Tibial nerve (tissue), 4 donors: ENCODE results near the gene APOH. TPM values are rescaled to one million over a fixed set of nuclear protein-coding genes. Genes with fewer than 3 reads are reported as not detected.

ENCODE experiments used
- DNase-seq, 2 donors: peaks; one replicate each; pipeline ENCODE4 v3.0.0-alpha.2; 2019; ENCODE audit warnings: low spot score in 2 of 2
- H3K27ac ChIP-seq, 4 donors: fragments of 200-600 bp; sonication (generic) in 3 of 4; one replicate each; pipeline ENCODE4 v1.5.1; 2017 to 2019; ENCODE audit warnings: mild to moderate bottlenecking in 1 of 4
- H3K27me3 ChIP-seq, 2 donors: fragments of 200-600 bp; sonication (generic) in 1 of 2; one replicate each; pipeline versions ENCODE4 v1.5.1 to v1.6.0; 2017 to 2019
- H3K36me3 ChIP-seq, 3 donors: fragments of 200-600 bp; sonication (generic); one replicate each; pipeline ENCODE4 v1.5.1; 2018 to 2019
- H3K4me1 ChIP-seq, 4 donors: fragments of 200-600 bp; sonication (generic) in 3 of 4; one replicate each; pipeline ENCODE4 v1.5.1; 2017 to 2019
- H3K4me3 ChIP-seq, 4 donors: fragments of 200-600 bp; sonication (generic) in 3 of 4; one replicate each; pipeline ENCODE4 v1.5.1; 2017 to 2019; ENCODE audit warnings: mild to moderate bottlenecking in 1 of 4, moderate library complexity in 1 of 4
- H3K9me3 ChIP-seq, 4 donors: fragments of 200-600 bp; sonication (generic) in 3 of 4; one replicate each; pipeline ENCODE4 v1.5.1; 2017 to 2019
- EP300 ChIP-seq, 2 donors: sonication (generic); formaldehyde crosslinking; IDR thresholded peaks; one replicate each; pipeline ENCODE4 v1.6.1; 2017; ENCODE audit warnings: antibody characterized with exemption in 2 of 2, mild to moderate bottlenecking in 1 of 2
- POLR2A ChIP-seq, 2 donors: fragments of 450-650 bp; IDR thresholded peaks; one replicate each; pipeline ENCODE4 v1.6.1; 2017; ENCODE audit warnings: antibody characterized with exemption in 2 of 2, mild to moderate bottlenecking in 2 of 2, moderate library complexity in 2 of 2
- WGBS, 2 donors: methylation state at CpG; one replicate each; pipeline ENCODE4 v1.1.5; 2018; 5-methylcytosine and 5-hydroxymethylcytosine counted together
- total RNA-seq, 4 donors: library from RNA; depleted of rRNA; stranded (reverse); fragments of >200 nt; gene quantifications; one replicate each; pipeline ENCODE4 v1.1.0, GENCODE V29; 2016
- TF ChIP-seq, protein P1 (sequence below), 5 experiments: fragments of 200-600 bp in 3 of 5; fragments of 450-650 bp in 2 of 5; sonication (generic) in 3 of 5; IDR thresholded peaks; one replicate each; pipeline ENCODE4 v1.5.1; 2016 to 2019; ENCODE audit warnings: antibody characterized with exemption in 5 of 5, mild to moderate bottlenecking in 3 of 5, moderate library complexity in 2 of 5

Gene APOH
- total RNA-seq, 4 donors from 2014 or later = not detected

DNA sequence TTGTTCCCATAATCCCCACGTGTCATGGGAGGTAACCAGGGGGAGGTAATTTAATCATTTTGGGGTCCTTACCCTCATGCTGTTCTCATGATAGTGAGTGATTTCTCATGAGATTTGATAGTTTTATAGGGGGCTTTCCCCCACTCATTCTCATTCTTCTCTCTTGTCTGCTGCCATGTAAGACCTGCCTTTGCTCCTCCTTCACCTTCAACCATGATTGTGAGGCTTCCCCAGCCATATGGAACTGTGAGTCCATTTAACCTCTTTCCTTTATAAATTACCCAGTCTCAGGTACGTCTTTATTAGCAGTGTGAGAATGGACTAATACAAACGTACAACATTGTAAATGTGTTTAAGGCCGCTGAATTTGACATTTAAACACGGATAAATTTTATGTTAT, 35.5 kb upstream of the APOH start:
- TF ChIP-seq POLR2A (IDR thresholded peaks at IDR 0.05) (no peak), EP300 (IDR thresholded peaks at IDR 0.05) (no peak)
- TF ChIP-seq, protein P1, sequence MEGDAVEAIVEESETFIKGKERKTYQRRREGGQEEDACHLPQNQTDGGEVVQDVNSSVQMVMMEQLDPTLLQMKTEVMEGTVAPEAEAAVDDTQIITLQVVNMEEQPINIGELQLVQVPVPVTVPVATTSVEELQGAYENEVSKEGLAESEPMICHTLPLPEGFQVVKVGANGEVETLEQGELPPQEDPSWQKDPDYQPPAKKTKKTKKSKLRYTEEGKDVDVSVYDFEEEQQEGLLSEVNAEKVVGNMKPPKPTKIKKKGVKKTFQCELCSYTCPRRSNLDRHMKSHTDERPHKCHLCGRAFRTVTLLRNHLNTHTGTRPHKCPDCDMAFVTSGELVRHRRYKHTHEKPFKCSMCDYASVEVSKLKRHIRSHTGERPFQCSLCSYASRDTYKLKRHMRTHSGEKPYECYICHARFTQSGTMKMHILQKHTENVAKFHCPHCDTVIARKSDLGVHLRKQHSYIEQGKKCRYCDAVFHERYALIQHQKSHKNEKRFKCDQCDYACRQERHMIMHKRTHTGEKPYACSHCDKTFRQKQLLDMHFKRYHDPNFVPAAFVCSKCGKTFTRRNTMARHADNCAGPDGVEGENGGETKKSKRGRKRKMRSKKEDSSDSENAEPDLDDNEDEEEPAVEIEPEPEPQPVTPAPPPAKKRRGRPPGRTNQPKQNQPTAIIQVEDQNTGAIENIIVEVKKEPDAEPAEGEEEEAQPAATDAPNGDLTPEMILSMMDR (IDR thresholded peaks at IDR 0.05) = no peak
- no peak overlapping the region for H3K27ac ChIP-seq
- no peaks in the 10 kb centered on the region for H3K9me3 ChIP-seq
- 93 to 94% methylated on average over 5 of the region's 5 CpGs for WGBS, 2 donors
- no peaks in the 10 kb centered on the region for H3K4me1 ChIP-seq
- DNase-seq = no peak
- no peaks in the 10 kb centered on the region for H3K27me3 ChIP-seq
- no peak overlapping the region for H3K4me3 ChIP-seq
- no peaks in the 10 kb centered on the region for H3K36me3 ChIP-seq

DNA sequence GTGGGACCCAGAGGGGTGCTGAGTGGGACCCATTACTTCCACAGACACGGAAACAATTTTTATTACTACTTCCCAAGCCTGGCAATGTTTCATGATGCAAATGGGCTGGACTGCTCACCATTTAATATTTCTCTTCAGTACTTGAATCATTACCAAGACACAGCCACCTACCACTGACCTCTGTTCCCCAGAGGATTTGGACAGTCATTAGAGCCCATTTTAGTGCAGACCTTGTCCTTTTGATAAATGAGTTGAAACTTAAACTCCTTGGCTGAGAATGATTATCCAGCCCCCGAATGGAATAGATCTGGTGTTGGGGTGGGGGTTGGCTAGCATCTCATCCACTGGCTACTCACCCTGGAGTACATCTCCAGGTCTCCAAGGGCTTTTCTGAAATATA, 33.6 kb upstream of the APOH start:
- TF ChIP-seq, protein P1 (IDR thresholded peaks at IDR 0.05) = no peak
- TF ChIP-seq POLR2A (IDR thresholded peaks at IDR 0.05) = no peak
- no peak for TF ChIP-seq EP300 (IDR thresholded peaks at IDR 0.05)
- Histone ChIP-seq H3K36me3 (no peaks in the 10 kb centered on the region), H3K27ac (no peak overlapping the region), H3K9me3 (no peaks in the 10 kb centered on the region), H3K4me1 (no peaks in the 10 kb centered on the region), H3K27me3 (no peaks in the 10 kb centered on the region), H3K4me3 (no peak overlapping the region)
- 55 to 64% methylated on average over 2 of the region's 2 CpGs for WGBS, 2 donors
- DNase-seq = no peak

DNA sequence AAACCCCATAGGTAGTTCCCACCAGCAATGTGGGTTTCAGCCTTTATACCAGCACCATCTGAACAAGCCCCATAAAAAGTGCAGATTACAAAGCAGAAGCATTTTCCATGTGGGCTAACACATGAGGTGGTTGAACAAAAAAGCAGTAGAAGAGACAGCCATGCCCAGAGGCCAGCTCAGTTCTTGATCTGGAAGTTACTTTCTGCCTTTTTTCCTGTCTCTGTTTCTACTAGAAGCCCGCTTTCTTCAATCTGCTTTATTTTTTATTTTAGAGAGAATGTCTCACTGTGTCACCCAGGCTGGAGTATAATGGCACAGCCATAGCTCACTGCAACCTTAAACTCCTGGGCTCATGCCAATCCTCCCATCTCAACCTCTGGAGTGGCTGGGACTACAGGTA, 31.5 kb upstream of the APOH start:
- Histone ChIP-seq H3K27me3 (no peaks in the 10 kb centered on the region), H3K4me3 (no peak overlapping the region), H3K4me1 (no peaks in the 10 kb centered on the region), H3K36me3 (no peaks in the 10 kb centered on the region), H3K27ac (no peak overlapping the region), H3K9me3 (no peaks in the 10 kb centered on the region)
- DNase-seq = no peak
- TF ChIP-seq, protein P1 (IDR thresholded peaks at IDR 0.05) = no peak
- no peak for TF ChIP-seq POLR2A (IDR thresholded peaks at IDR 0.05)
- no peak for TF ChIP-seq EP300 (IDR thresholded peaks at IDR 0.05)
- WGBS, 2 donors = 51 to 100% methylated on average over 1 of the region's 1 CpG

DNA sequence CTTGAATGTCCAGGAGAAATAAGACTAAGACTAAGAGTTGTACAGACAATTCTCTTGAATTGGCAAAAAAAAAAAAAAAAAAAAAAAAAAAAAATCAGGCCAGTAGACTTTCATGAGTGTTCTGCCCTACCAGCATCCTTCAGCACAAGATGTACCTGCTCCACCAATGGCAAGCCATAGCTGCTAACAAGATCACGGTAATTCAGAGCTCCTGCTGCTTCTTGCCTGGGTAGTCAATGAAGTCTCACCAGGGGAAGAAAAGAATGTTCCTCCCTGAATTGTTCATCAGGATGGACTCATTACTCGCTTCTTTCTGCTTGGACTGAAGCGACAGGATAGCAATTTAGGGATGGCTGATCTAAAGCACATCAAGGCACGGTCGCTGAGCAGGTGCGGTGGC, 31.1 kb upstream of the APOH start:
- TF ChIP-seq, protein P1 (IDR thresholded peaks at IDR 0.05) = no peak
- TF ChIP-seq EP300 (IDR thresholded peaks at IDR 0.05) (no peak), POLR2A (IDR thresholded peaks at IDR 0.05) (no peak)
- Histone ChIP-seq H3K27ac (no peak overlapping the region), H3K9me3 (no peaks in the 10 kb centered on the region), H3K4me3 (no peak overlapping the region), H3K27me3 (no peaks in the 10 kb centered on the region), H3K36me3 (no peaks in the 10 kb centered on the region), H3K4me1 (peaks cover 0 to under 1% (median 0%) of the 10 kb centered on the region in 4 donors)
- WGBS, 2 donors = 56 to 80% methylated on average over 6 of the region's 6 CpGs
- no peak for DNase-seq

DNA sequence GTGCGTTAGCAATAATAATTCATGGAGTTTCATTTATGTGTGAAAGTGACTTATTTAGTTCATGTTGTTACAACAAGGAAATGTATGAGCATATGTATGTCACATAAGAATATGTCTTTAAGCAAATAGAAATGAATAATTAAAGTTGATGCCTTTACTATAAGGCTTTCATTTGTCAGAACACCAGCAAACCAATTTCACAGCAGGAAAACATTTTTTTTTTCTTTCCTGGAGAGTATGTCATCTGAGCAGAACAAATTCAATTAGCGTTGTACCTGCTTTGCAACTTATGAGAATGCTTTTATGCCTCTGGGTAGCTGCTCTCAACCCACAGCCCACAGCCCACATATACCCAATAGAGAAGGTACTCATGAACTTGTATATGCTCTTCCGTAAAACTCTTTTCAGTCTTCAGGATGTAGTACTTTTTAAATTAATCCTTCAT, 26.3 kb upstream of the APOH start:
- 68 to 74% methylated on average over 3 of the region's 3 CpGs for WGBS, 2 donors
- H3K27me3 ChIP-seq = no peaks in the 10 kb centered on the region
- TF ChIP-seq, protein P1 (IDR thresholded peaks at IDR 0.05) = no peak
- TF ChIP-seq EP300 (IDR thresholded peaks at IDR 0.05) = no peak
- TF ChIP-seq POLR2A (IDR thresholded peaks at IDR 0.05) = no peak
- H3K9me3 ChIP-seq = no peaks in the 10 kb centered on the region
- DNase-seq = no peak
- H3K4me1 ChIP-seq = peaks cover 0 to 5% (median 0%) of the 10 kb centered on the region in 4 donors
- no peak overlapping the region for H3K27ac ChIP-seq
- no peak overlapping the region for H3K4me3 ChIP-seq
- H3K36me3 ChIP-seq = no peaks in the 10 kb centered on the region
